DOHH2 (cell line): ENCODE results near the gene BABAM2.
"Not testable (repeated sequence)": the region's sequence is repeated elsewhere in the genome, so short reads cannot be mapped to it uniquely, and the experiment has no call there.

Experiments
- H3F3A ChIP-seq: fragments of 200-600 bp; sonication (generic), shearing (Covaris generic); 2 replicates; pipeline ENCODE4 v1.6.0; 2016; ENCODE audit warnings: antibody characterized with exemption, mild to moderate bottlenecking; ENCODE audit not compliant: control insufficient read depth, insufficient read depth
- H3K27ac ChIP-seq: fragments of 200-600 bp; sonication (generic); 2 replicates; pipeline ENCODE4 v1.5.1; 2014; ENCODE audit warnings: low read depth, mild to moderate bottlenecking, low read length, moderate library complexity
- H3K27me3 ChIP-seq: fragments of 200-600 bp; sonication (generic); 2 replicates; pipeline ENCODE4 v1.6.1; 2014; ENCODE audit warnings: mild to moderate bottlenecking, low read length, mixed read lengths; ENCODE audit not compliant: control insufficient read depth
- H3K36me3 ChIP-seq: fragments of 200-600 bp; sonication (generic); 2 replicates; pipeline ENCODE4 v1.6.1; 2014; ENCODE audit warnings: mild to moderate bottlenecking, low read length, moderate library complexity, mixed read lengths; ENCODE audit not compliant: control insufficient read depth
- H3K4me1 ChIP-seq: fragments of 200-600 bp; sonication (generic); 2 replicates; pipeline ENCODE4 v1.6.1; 2014; ENCODE audit warnings: mild to moderate bottlenecking, low read length, mixed read lengths; ENCODE audit not compliant: control insufficient read depth
- H3K4me2 ChIP-seq: fragments of 200-600 bp; sonication (generic); 2 replicates; pipeline ENCODE4 v1.6.0; 2014; ENCODE audit warnings: mild to moderate bottlenecking, low read length, moderate library complexity
- H3K4me3 ChIP-seq: fragments of 200-600 bp; sonication (generic); 2 replicates; pipeline ENCODE4 v1.5.1; 2014; ENCODE audit warnings: mild to moderate bottlenecking, low read length, mixed read lengths
- H3K79me2 ChIP-seq: fragments of 200-600 bp; sonication (generic); 2 replicates; pipeline ENCODE4 v1.6.1; 2014; ENCODE audit warnings: mild to moderate bottlenecking, low read length, mixed read lengths; ENCODE audit not compliant: control insufficient read depth
- H3K9me2 ChIP-seq: fragments of 200-600 bp; sonication (generic); replicated peaks from 2 replicates; pipeline ENCODE4 v1.6.1; 2014; ENCODE audit warnings: mild to moderate bottlenecking, low read length, mixed read lengths; ENCODE audit not compliant: control insufficient read depth
- H3K9me3 ChIP-seq: fragments of 200-600 bp; sonication (generic); 2 replicates; pipeline ENCODE4 v1.6.1; 2014; ENCODE audit warnings: antibody characterized with exemption, low read length, mixed read lengths; ENCODE audit not compliant: control insufficient read depth, insufficient read depth
- H4K20me1 ChIP-seq: fragments of 200-600 bp; sonication (generic); 2 replicates; pipeline ENCODE4 v1.6.0; 2014; ENCODE audit warnings: low read depth, mild to moderate bottlenecking, antibody characterized with exemption, low read length, moderate library complexity; ENCODE audit not compliant: control insufficient read depth, insufficient read depth
- CTCF ChIP-seq: fragments of 200-600 bp; sonication (generic); IDR thresholded peaks from one replicate; pipeline ENCODE4 v1.5.1; 2014; ENCODE audit warnings: antibody characterized with exemption, mild to moderate bottlenecking, low read depth, low read length; ENCODE audit not compliant: poor library complexity, severe bottlenecking
- EZH2phosphoT487 ChIP-seq: fragments of 200-600 bp; sonication (generic); IDR thresholded peaks from 2 replicates; pipeline ENCODE4 v1.6.1; 2017; ENCODE audit warnings: borderline replicate concordance, mild to moderate bottlenecking, antibody characterized with exemption, low read length, moderate library complexity, mixed read lengths

Gene BABAM2

GRCh38 chr2:28370354-28370753, 479.8 kb downstream of the BABAM2 start:
- no peak overlapping the region for H3K4me2 ChIP-seq
- no peaks in the 10 kb centered on the region for H3K9me3 ChIP-seq
- H3K27ac ChIP-seq: no peak overlapping the region
- no peaks in the 10 kb centered on the region for H3K4me1 ChIP-seq
- H4K20me1 ChIP-seq: no peaks in the 10 kb centered on the region
- H3K36me3 ChIP-seq: no peaks in the 10 kb centered on the region
- no peaks in the 10 kb centered on the region for H3K27me3 ChIP-seq
- H3K4me3 ChIP-seq: no peak overlapping the region
- TF ChIP-seq CTCF (no peak), EZH2phosphoT487 (no peak)
- H3K79me2 ChIP-seq: no peaks in the 10 kb centered on the region
- no peaks in the 10 kb centered on the region for H3F3A ChIP-seq
- H3K9me2 ChIP-seq: no peaks in the 10 kb centered on the region

- not testable (repeated sequence) for H4K20me1 ChIP-seq, H3K4me2 ChIP-seq, H3K4me3 ChIP-seq, H3K27me3 ChIP-seq, H3K79me2 ChIP-seq, H3F3A ChIP-seq, H3K9me3 ChIP-seq, H3K4me1 ChIP-seq, H3K9me2 ChIP-seq, H3K36me3 ChIP-seq, H3K27ac ChIP-seq
Observed at GRCh38 chr2:28371728-28372127, 481.2 kb downstream of the BABAM2 start.

GRCh38 chr2:28373854-28374253, 483.3 kb downstream of the BABAM2 start:
- Histone ChIP-seq H3K4me2 (no peak overlapping the region), H3F3A (no peaks in the 10 kb centered on the region), H3K9me2 (no peaks in the 10 kb centered on the region), H4K20me1 (no peaks in the 10 kb centered on the region), H3K4me1 (no peaks in the 10 kb centered on the region), H3K27me3 (no peaks in the 10 kb centered on the region), H3K9me3 (no peaks in the 10 kb centered on the region), H3K36me3 (no peaks in the 10 kb centered on the region), H3K27ac (no peak overlapping the region), H3K79me2 (no peaks in the 10 kb centered on the region), H3K4me3 (no peak overlapping the region)
- TF ChIP-seq CTCF: no peak
- no peak for TF ChIP-seq EZH2phosphoT487

- TF ChIP-seq EZH2phosphoT487: no peak
- TF ChIP-seq CTCF: no peak
- no peak overlapping the region for H3K4me3 ChIP-seq
- no peaks in the 10 kb centered on the region for H3K79me2 ChIP-seq
- no peaks in the 10 kb centered on the region for H4K20me1 ChIP-seq
- no peaks in the 10 kb centered on the region for H3K36me3 ChIP-seq
- peaks cover under 1% of the 10 kb centered on the region; the same call in 1 of the 2 replicates for H3K27me3 ChIP-seq
- no peaks in the 10 kb centered on the region for H3K9me2 ChIP-seq
- no peak overlapping the region for H3K27ac ChIP-seq
- no peaks in the 10 kb centered on the region for H3K4me1 ChIP-seq
- no peaks in the 10 kb centered on the region for H3K9me3 ChIP-seq
- H3K4me2 ChIP-seq: no peak overlapping the region
- H3F3A ChIP-seq: no peaks in the 10 kb centered on the region
Observed at GRCh38 chr2:28374331-28374730, 483.8 kb downstream of the BABAM2 start.
